Measurements from ENCODE around the gene SPINT4.

DNA sequence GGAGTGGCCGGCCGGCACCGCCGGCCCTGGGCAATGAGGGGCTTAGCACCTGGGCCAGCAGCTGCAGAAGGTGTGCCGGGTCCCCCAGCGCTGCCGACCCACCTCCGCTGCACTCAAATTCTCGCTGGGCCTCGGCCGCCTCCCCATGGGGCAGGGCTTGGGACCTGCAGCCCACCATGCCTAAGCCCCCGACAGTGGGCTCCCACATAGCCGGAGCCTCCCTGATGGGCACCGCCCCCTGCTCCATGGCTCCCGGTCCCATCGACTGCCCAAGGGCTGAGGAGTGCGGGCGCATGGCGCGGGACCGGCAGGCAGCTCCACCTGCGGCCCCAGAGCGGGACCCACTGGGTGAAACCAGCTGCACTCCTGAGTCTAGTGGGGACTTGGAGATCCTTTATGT is 13.8 kb downstream of the SPINT4 start:
- no peak for TF ChIP-seq CTCF (IDR thresholded peaks at IDR 0.05)
- TF ChIP-seq POLR2A (IDR thresholded peaks at IDR 0.05): no peak
